Suprapubic skin (tissue), 4 donors: ENCODE measurements around the gene APOB. TPM values are rescaled to one million over a fixed set of nuclear protein-coding genes. Genes with fewer than 3 reads are reported as not detected.

Experiments
- DNase-seq, 2 donors: peaks; one replicate each; pipeline ENCODE4 v3.0.0-alpha.2; 2019; ENCODE audit warnings: low spot score in 2 of 2
- H3K27ac ChIP-seq: fragments of 200-600 bp; sonication (generic); one replicate; pipeline ENCODE4 v1.5.1; 2019
- H3K27me3 ChIP-seq: fragments of 200-600 bp; sonication (generic); one replicate; pipeline ENCODE4 v1.5.1; 2019
- H3K36me3 ChIP-seq: fragments of 200-600 bp; sonication (generic); one replicate; pipeline ENCODE4 v1.5.1; 2019
- H3K4me1 ChIP-seq: fragments of 200-600 bp; sonication (generic); one replicate; pipeline ENCODE4 v1.5.1; 2019
- H3K4me3 ChIP-seq: fragments of 200-600 bp; sonication (generic); one replicate; pipeline ENCODE4 v1.5.1; 2019; ENCODE audit warnings: mild to moderate bottlenecking
- H3K9me3 ChIP-seq: fragments of 200-600 bp; sonication (generic); one replicate; pipeline ENCODE4 v1.5.1; 2019
- CTCF ChIP-seq, 2 donors: fragments of 200-600 bp in 1 of 2; fragments of 450-650 bp in 1 of 2; sonication (generic) in 1 of 2; IDR thresholded peaks; one replicate each; pipeline ENCODE4 v1.5.1; 2016 to 2019; ENCODE audit warnings: antibody characterized with exemption in 2 of 2, mild to moderate bottlenecking in 1 of 2, moderate library complexity in 1 of 2
- EP300 ChIP-seq: sonication (generic); formaldehyde crosslinking; IDR thresholded peaks from one replicate; pipeline ENCODE4 v1.6.1; 2017; ENCODE audit warnings: antibody characterized with exemption
- POLR2A ChIP-seq, 2 donors: fragments of 450-650 bp; IDR thresholded peaks; one replicate each; pipeline ENCODE4 v1.6.1; 2017; ENCODE audit warnings: antibody characterized with exemption in 2 of 2, mild to moderate bottlenecking in 2 of 2, moderate library complexity in 2 of 2
- POLR2AphosphoS5 ChIP-seq, 3 donors: sonication (generic); formaldehyde crosslinking; IDR thresholded peaks; one replicate each; pipeline ENCODE4 v1.6.1; 2017; ENCODE audit warnings: antibody characterized with exemption in 3 of 3
- WGBS: methylation state at CpG from one replicate; pipeline ENCODE4 v1.1.5; 2018; 5-methylcytosine and 5-hydroxymethylcytosine counted together
- total RNA-seq, 4 donors: library from RNA; depleted of rRNA; stranded (reverse); fragments of >200 nt; gene quantifications; one replicate each; pipeline ENCODE4 v1.1.0, GENCODE V29; 2016

APOB gene
- total RNA-seq, 4 donors from 2014 or later: 0.55 to 5.6 (median 3.4) TPM

- Histone ChIP-seq H3K9me3 (no peaks in the 10 kb centered on the region), H3K4me1 (peaks cover 5% of the 10 kb centered on the region), H3K36me3 (no peaks in the 10 kb centered on the region), H3K27ac (no peak overlapping the region), H3K4me3 (no peak overlapping the region), H3K27me3 (no peaks in the 10 kb centered on the region)
- no peak for DNase-seq
- no peak for TF ChIP-seq POLR2A (IDR thresholded peaks at IDR 0.05)
- no peak for TF ChIP-seq EP300
- no peak for TF ChIP-seq POLR2AphosphoS5 (IDR thresholded peaks at IDR 0.05)
- TF ChIP-seq CTCF (IDR thresholded peaks at IDR 0.05): no peak
- WGBS: 90% methylated on average over 4 of the region's 4 CpGs
Measured at GRCh38 chr2:21034156-21034971, 9.5 kb downstream of the APOB start.

GRCh38 chr2:21033237-21034155 is 10.4 kb downstream of the APOB start:
- WGBS: 90% methylated on average over 2 of the region's 2 CpGs
- Histone ChIP-seq H3K9me3 (no peaks in the 10 kb centered on the region), H3K36me3 (no peaks in the 10 kb centered on the region), H3K4me1 (peaks cover 5% of the 10 kb centered on the region), H3K27ac (no peak overlapping the region), H3K4me3 (no peak overlapping the region), H3K27me3 (no peaks in the 10 kb centered on the region)
- no peak for TF ChIP-seq POLR2AphosphoS5 (IDR thresholded peaks at IDR 0.05)
- no peak for TF ChIP-seq EP300
- no peak for TF ChIP-seq POLR2A (IDR thresholded peaks at IDR 0.05)
- no peak for TF ChIP-seq CTCF (IDR thresholded peaks at IDR 0.05)
- no peak for DNase-seq

- H3K4me3 ChIP-seq: no peak overlapping the region
- WGBS: 88% methylated on average over 14 of the region's 14 CpGs
- no peak for DNase-seq
- H3K27me3 ChIP-seq: no peaks in the 10 kb centered on the region
- TF ChIP-seq POLR2A (IDR thresholded peaks at IDR 0.05) (no peak), POLR2AphosphoS5 (IDR thresholded peaks at IDR 0.05) (no peak), CTCF (IDR thresholded peaks at IDR 0.05) (no peak), EP300 (no peak)
- no peaks in the 10 kb centered on the region for H3K4me1 ChIP-seq
- H3K9me3 ChIP-seq: no peaks in the 10 kb centered on the region
- no peaks in the 10 kb centered on the region for H3K36me3 ChIP-seq
- H3K27ac ChIP-seq: no peak overlapping the region
Measured at GRCh38 chr2:21032338-21033236, 11.3 kb downstream of the APOB start.

- TF ChIP-seq CTCF (IDR thresholded peaks at IDR 0.05) (no peak), POLR2AphosphoS5 (IDR thresholded peaks at IDR 0.05) (no peak), EP300 (no peak), POLR2A (IDR thresholded peaks at IDR 0.05) (no peak)
Measured at GRCh38 chr2:21030983-21031968, 12.6 kb downstream of the APOB start.

More at GRCh38 chr2:21030983-21031968, 12.6 kb downstream of the APOB start:
- Histone ChIP-seq H3K27ac (no peak overlapping the region), H3K27me3 (no peaks in the 10 kb centered on the region), H3K4me1 (no peaks in the 10 kb centered on the region), H3K9me3 (no peaks in the 10 kb centered on the region), H3K36me3 (no peaks in the 10 kb centered on the region), H3K4me3 (no peak overlapping the region)
- no peak for DNase-seq
- WGBS: 89% methylated on average over 4 of the region's 4 CpGs
